ENCODE data around the gene SF3A1. TPM values are rescaled to one million over a fixed set of nuclear protein-coding genes. Genes with fewer than 3 reads are reported as not detected.

SF3A1 gene
- total RNA-seq, 1 donor from 2014 or later = 89.2 TPM

GRCh38 chr22:30308518-30309230 lies 48.0 kb downstream of the SF3A1 start:
- peaks cover 98% of the 10 kb centered on the region for H3K4me1 ChIP-seq
- no peak for TF ChIP-seq CTCF (IDR thresholded peaks at IDR 0.05; ENCODE audit: borderline replicate concordance)
- no peaks in the 10 kb centered on the region for H3K9me3 ChIP-seq (replicated peaks)
- H3K27ac ChIP-seq (replicated peaks) = peak overlapping the region; percentile 87
- no peaks in the 10 kb centered on the region for H3K27me3 ChIP-seq (ENCODE audit: low read depth)
- peaks cover 4% of the 10 kb centered on the region for H3K36me3 ChIP-seq
- no peak overlapping the region for H3K4me3 ChIP-seq
- intact Hi-C loops (cut with micrococcal nuclease) = no loop called here
- DNase-seq = no peak

- TF ChIP-seq CTCF (IDR thresholded peaks at IDR 0.05; ENCODE audit: borderline replicate concordance) = no peak
- peak overlapping the region; percentile 87 for H3K27ac ChIP-seq (replicated peaks)
- peaks cover 10% of the 10 kb centered on the region for H3K36me3 ChIP-seq
- no peaks in the 10 kb centered on the region for H3K27me3 ChIP-seq (ENCODE audit: low read depth)
- no peak for DNase-seq
- intact Hi-C loops (cut with micrococcal nuclease) = no loop called here
- no peak overlapping the region for H3K4me3 ChIP-seq
- H3K4me1 ChIP-seq = peaks cover 100% of the 10 kb centered on the region
- no peaks in the 10 kb centered on the region for H3K9me3 ChIP-seq (replicated peaks)
These were observed 48.6 kb downstream of the SF3A1 start for GRCh38 chr22:30308093-30308492.

GRCh38 chr22:30307041-30307574 lies 49.6 kb downstream of the SF3A1 start:
- no peak for TF ChIP-seq CTCF (IDR thresholded peaks at IDR 0.05; ENCODE audit: borderline replicate concordance)
- peak overlapping the region; percentile 87 for H3K27ac ChIP-seq (replicated peaks)
- H3K27me3 ChIP-seq (ENCODE audit: low read depth) = no peaks in the 10 kb centered on the region
- H3K4me1 ChIP-seq = peaks cover 100% of the 10 kb centered on the region
- DNase-seq = no peak
- intact Hi-C loops (cut with micrococcal nuclease) = no loop called here
- H3K9me3 ChIP-seq (replicated peaks) = no peaks in the 10 kb centered on the region
- peaks cover 11% of the 10 kb centered on the region for H3K36me3 ChIP-seq
- H3K4me3 ChIP-seq = no peak overlapping the region

GRCh38 chr22:30306627-30307011 lies 50.1 kb downstream of the SF3A1 start:
- TF ChIP-seq CTCF (IDR thresholded peaks at IDR 0.05; ENCODE audit: borderline replicate concordance) = no peak
- H3K4me1 ChIP-seq = peaks cover 100% of the 10 kb centered on the region
- H3K36me3 ChIP-seq = peaks cover 11% of the 10 kb centered on the region
- H3K27me3 ChIP-seq (ENCODE audit: low read depth) = no peaks in the 10 kb centered on the region
- H3K4me3 ChIP-seq = peak overlapping the region; percentile 30
- peak overlapping the region; percentile 87 for H3K27ac ChIP-seq (replicated peaks)
- intact Hi-C loops (cut with micrococcal nuclease) = no loop called here
- DNase-seq = no peak
- no peaks in the 10 kb centered on the region for H3K9me3 ChIP-seq (replicated peaks)

- H3K27ac ChIP-seq (replicated peaks) = peak overlapping the region; percentile 87
- H3K4me1 ChIP-seq = peaks cover 100% of the 10 kb centered on the region
- TF ChIP-seq CTCF (IDR thresholded peaks at IDR 0.05; ENCODE audit: borderline replicate concordance) = no peak
- H3K4me3 ChIP-seq = peak overlapping the region; percentile 30
- no peaks in the 10 kb centered on the region for H3K9me3 ChIP-seq (replicated peaks)
- no peaks in the 10 kb centered on the region for H3K27me3 ChIP-seq (ENCODE audit: low read depth)
- H3K36me3 ChIP-seq = peaks cover 15% of the 10 kb centered on the region
- intact Hi-C loops (cut with micrococcal nuclease) = no loop called here
- DNase-seq = no peak
These were observed 50.6 kb downstream of the SF3A1 start for GRCh38 chr22:30305906-30306626.
